CD14-positive monocyte (primary cell): ENCODE measurements around the gene RCAN2. TPM values are rescaled to one million over a fixed set of nuclear protein-coding genes. Genes with fewer than 3 reads are reported as not detected.

Source experiments
- DNase-seq, 3 donors: peaks; one replicate each; pipeline ENCODE4 v3.0.0-alpha.2; 2011 to 2022
- H2AFZ ChIP-seq: 2 replicates; pipeline ENCODE4 v1.6.0; 2012; ENCODE audit warnings: mild to moderate bottlenecking, low read depth, low read length, inconsistent platforms; ENCODE audit not compliant: insufficient read depth, poor library complexity, severe bottlenecking
- H3K27ac ChIP-seq, 2 donors: 1 replicate in 1 of 2; 2 replicates in 1 of 2; pipeline ENCODE4 v1.5.1; 2012 to 2013; ENCODE audit warnings: low read length in 2 of 2, control low read depth in 1 of 2, inconsistent platforms in 1 of 2, low read depth in 1 of 2, mild to moderate bottlenecking in 1 of 2
- H3K27me3 ChIP-seq, 2 donors: one replicate each; pipeline versions ENCODE4 v1.6.0 to v1.6.1; 2011 to 2013; ENCODE audit warnings: low read length in 2 of 2; ENCODE audit not compliant: control insufficient read depth in 2 of 2, insufficient read depth in 2 of 2
- H3K36me3 ChIP-seq, 2 donors: replicated peaks in 1 of 2; 1 replicate in 1 of 2; 2 replicates in 1 of 2; pipeline versions ENCODE4 v1.5.1 to v1.6.1; 2012 to 2013; ENCODE audit warnings: low read length in 2 of 2, control low read depth in 1 of 2, inconsistent platforms in 1 of 2, mild to moderate bottlenecking in 1 of 2; ENCODE audit not compliant: insufficient read depth in 2 of 2, control insufficient read depth in 1 of 2
- H3K4me1 ChIP-seq, 2 donors: 1 replicate in 1 of 2; 2 replicates in 1 of 2; pipeline versions ENCODE4 v1.5.1 to v1.6.1; 2012 to 2013; ENCODE audit warnings: low read length in 2 of 2, control low read depth in 1 of 2, inconsistent platforms in 1 of 2, mild to moderate bottlenecking in 1 of 2, moderate library complexity in 1 of 2; ENCODE audit not compliant: insufficient read depth in 2 of 2, control insufficient read depth in 1 of 2
- H3K4me2 ChIP-seq: replicated peaks from 2 replicates; pipeline ENCODE3; 2012; ENCODE audit warnings: low read length, moderate library complexity, mild to moderate bottlenecking; ENCODE audit not compliant: poor library complexity, severe bottlenecking; ENCODE audit errors: extremely low read depth
- H3K4me3 ChIP-seq, 3 experiments: fragments of 200-600 bp in 1 of 3; sonication (generic) in 1 of 3; replicated peaks in 1 of 3; 1 replicate in 2 of 3; 2 replicates in 1 of 3; pipeline ENCODE4 v1.5.1; 2011 to 2013; ENCODE audit warnings: low read length in 3 of 3, mild to moderate bottlenecking in 3 of 3, control low read depth in 2 of 3, low read depth in 2 of 3, inconsistent platforms in 1 of 3, moderate library complexity in 1 of 3
- H3K79me2 ChIP-seq: 2 replicates; pipeline ENCODE4 v1.6.0; 2012; ENCODE audit warnings: mild to moderate bottlenecking, control low read depth, inconsistent platforms, low read length, moderate library complexity; ENCODE audit not compliant: insufficient read depth
- H3K9ac ChIP-seq: 2 replicates; pipeline ENCODE4 v1.6.0; 2017; ENCODE audit warnings: low read length, mild to moderate bottlenecking; ENCODE audit not compliant: insufficient read depth, poor library complexity, severe bottlenecking
- H3K9me3 ChIP-seq, 2 donors: replicated peaks in 1 of 2; 1 replicate in 1 of 2; 2 replicates in 1 of 2; pipeline versions ENCODE4 v1.5.1 to v1.6.1; 2012 to 2013; ENCODE audit warnings: low read length in 2 of 2, control low read depth in 1 of 2; ENCODE audit not compliant: control insufficient read depth in 1 of 2, insufficient read depth in 1 of 2
- H4K20me1 ChIP-seq: 2 replicates; pipeline ENCODE4 v1.6.0; 2012; ENCODE audit warnings: mild to moderate bottlenecking, low read length, control low read depth, moderate library complexity; ENCODE audit not compliant: insufficient read depth
- H3K27ac Mint-ChIP-seq, 7 donors: one replicate each; pipeline ENCODE4 v1.8.0; 2020; ENCODE audit warnings: mild to moderate bottlenecking in 7 of 7, mixed read lengths in 7 of 7, moderate library complexity in 6 of 7, inconsistent platforms in 2 of 7
- H3K27me3 Mint-ChIP-seq, 3 donors: one replicate each; pipeline ENCODE4 v1.8.0; 2021 to 2022; ENCODE audit warnings: low read depth in 3 of 3, mild to moderate bottlenecking in 3 of 3, mixed read lengths in 3 of 3, moderate library complexity in 3 of 3, inconsistent platforms in 1 of 3
- H3K36me3 Mint-ChIP-seq, 2 donors: one replicate each; pipeline ENCODE4 v1.8.0; 2020; ENCODE audit warnings: mixed read lengths in 2 of 2, inconsistent platforms in 1 of 2, mild to moderate bottlenecking in 1 of 2
- H3K4me1 Mint-ChIP-seq: one replicate; pipeline ENCODE4 v1.8.0; 2020; ENCODE audit warnings: mild to moderate bottlenecking, mixed read lengths
- H3K4me3 Mint-ChIP-seq, 2 donors: one replicate each; pipeline ENCODE4 v1.8.0; 2020; ENCODE audit warnings: mild to moderate bottlenecking in 2 of 2, mixed read lengths in 2 of 2, moderate library complexity in 1 of 2
- H3K9me3 Mint-ChIP-seq, 7 donors: one replicate each; pipeline ENCODE4 v1.8.0; 2020 to 2022; ENCODE audit warnings: mixed read lengths in 7 of 7, mild to moderate bottlenecking in 6 of 7, moderate library complexity in 6 of 7, inconsistent platforms in 2 of 7
- WGBS: methylation state at CpG from one replicate; pipeline ENCODE4 v1.1.5; 2013; ENCODE audit warnings: missing lambda C conversion rate; ENCODE audit not compliant: insufficient coverage; 5-methylcytosine and 5-hydroxymethylcytosine counted together
- intact Hi-C, 2 donors: fragments of 100-400 bp; cut with micrococcal nuclease; formaldehyde crosslinking; loops; one replicate each; pipeline versions ENCODE4 v1.15.0 to v1.15.1; 2023
- polyA plus RNA-seq, 3 donors: library from polyadenylated mRNA; depleted of rRNA in 1 of 3; unstranded in 2 of 3; stranded (reverse) in 1 of 3; fragments of 300-500 nt in 2 of 3; fragments of >200 nt in 1 of 3; fragmentation: Illumina TruSeq in 2 of 3; gene quantifications; 1 replicate in 2 of 3; 2 replicates in 1 of 3; pipeline ENCODE4 v1.2.3, GENCODE V29; 2012 to 2021
- TF ChIP-seq, protein P1 (sequence below): fragments of 200-600 bp; IDR thresholded peaks from one replicate; pipeline ENCODE4 v1.8.0; 2022; ENCODE audit warnings: antibody characterized with exemption, mild to moderate bottlenecking

Gene RCAN2
- polyA plus RNA-seq, 3 donors = not detected

DNA sequence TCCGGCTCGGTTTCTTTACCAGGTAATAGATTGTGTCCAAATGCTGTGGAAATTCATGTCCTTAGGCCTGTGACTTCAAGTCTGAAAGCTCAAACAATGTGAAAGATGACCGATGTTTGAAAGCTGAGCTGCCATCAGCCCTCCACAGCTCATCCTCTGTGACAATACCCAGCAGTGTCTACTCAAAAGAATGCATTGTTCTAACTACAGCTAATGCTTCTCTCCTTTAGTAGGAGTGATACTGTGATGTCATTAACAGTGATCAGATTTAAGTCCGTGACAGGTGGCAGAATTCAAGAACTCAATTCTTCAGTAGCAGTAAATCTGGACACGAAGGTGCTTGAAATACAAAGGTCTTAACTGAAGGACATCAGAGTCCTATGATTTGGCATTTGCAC lies 97.3 kb downstream of the RCAN2 start:
- no CpG with 5 or more reads among the region's 5 CpGs for WGBS
- Histone ChIP-seq H3K9me3 (no peaks in the 10 kb centered on the region), H3K79me2 (no peaks in the 10 kb centered on the region), H3K4me1 (no peaks in the 10 kb centered on the region), H2AFZ (no peak overlapping the region), H3K9ac (no peak overlapping the region), H3K4me3 (no peak overlapping the region), H3K27me3 (no peaks in the 10 kb centered on the region), H3K36me3 (no peaks in the 10 kb centered on the region), H4K20me1 (no peaks in the 10 kb centered on the region), H3K27ac (no peak overlapping the region), H3K4me2 (no peak overlapping the region)
- no peaks in the 10 kb centered on the region for H3K36me3 Mint-ChIP-seq
- no peak overlapping the region for H3K27ac Mint-ChIP-seq
- H3K4me1 Mint-ChIP-seq = no peaks in the 10 kb centered on the region
- TF ChIP-seq, protein P1, sequence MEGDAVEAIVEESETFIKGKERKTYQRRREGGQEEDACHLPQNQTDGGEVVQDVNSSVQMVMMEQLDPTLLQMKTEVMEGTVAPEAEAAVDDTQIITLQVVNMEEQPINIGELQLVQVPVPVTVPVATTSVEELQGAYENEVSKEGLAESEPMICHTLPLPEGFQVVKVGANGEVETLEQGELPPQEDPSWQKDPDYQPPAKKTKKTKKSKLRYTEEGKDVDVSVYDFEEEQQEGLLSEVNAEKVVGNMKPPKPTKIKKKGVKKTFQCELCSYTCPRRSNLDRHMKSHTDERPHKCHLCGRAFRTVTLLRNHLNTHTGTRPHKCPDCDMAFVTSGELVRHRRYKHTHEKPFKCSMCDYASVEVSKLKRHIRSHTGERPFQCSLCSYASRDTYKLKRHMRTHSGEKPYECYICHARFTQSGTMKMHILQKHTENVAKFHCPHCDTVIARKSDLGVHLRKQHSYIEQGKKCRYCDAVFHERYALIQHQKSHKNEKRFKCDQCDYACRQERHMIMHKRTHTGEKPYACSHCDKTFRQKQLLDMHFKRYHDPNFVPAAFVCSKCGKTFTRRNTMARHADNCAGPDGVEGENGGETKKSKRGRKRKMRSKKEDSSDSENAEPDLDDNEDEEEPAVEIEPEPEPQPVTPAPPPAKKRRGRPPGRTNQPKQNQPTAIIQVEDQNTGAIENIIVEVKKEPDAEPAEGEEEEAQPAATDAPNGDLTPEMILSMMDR = no peak
- no peak overlapping the region for H3K4me3 Mint-ChIP-seq
- H3K27me3 Mint-ChIP-seq = peaks cover 0 to 2% (median 0%) of the 10 kb centered on the region in 3 donors
- no peak for DNase-seq
- H3K9me3 Mint-ChIP-seq = peaks cover 0 to 2% (median 0%) of the 10 kb centered on the region in 7 donors
- intact Hi-C loops = no loop called here

DNA sequence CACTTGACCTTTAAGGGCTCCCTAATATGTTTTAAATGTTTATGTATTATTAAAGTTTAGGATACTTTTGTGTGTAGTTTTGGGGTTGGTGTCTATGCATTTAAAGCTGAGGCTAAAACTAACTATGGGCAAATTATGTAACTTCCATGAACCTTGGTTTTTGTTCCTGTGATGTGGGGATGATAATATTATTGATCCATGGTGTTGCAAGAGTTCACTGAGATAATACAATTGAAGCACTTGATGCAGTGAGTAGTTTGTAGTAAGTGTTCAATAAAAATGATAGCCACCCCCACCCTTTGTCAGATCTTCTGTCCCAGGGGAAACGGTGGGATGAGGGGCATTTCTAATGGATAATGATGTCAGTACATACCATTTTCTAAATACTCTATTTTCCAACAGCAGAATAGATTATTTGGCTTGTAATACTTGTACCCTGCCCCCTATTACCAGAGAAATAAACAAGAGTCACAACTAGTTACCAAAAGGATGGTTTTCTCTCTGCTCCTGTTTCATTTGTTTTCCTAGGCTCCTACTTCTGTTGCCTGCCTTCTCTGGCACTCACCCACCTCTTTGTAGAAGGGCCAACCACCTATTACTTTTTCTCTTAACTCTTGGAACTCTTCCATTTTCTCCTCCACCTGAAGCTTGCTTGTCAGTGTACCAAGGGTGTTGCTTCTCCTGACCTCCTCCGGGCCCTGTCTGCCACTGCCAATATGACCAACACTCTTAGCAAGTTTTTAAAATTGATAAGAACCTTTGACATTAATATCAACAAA lies 97.9 kb downstream of the RCAN2 start:
- TF ChIP-seq, protein P1 = no peak
- no peaks in the 10 kb centered on the region for H3K36me3 ChIP-seq
- no peaks in the 10 kb centered on the region for H3K79me2 ChIP-seq
- H3K9ac ChIP-seq = no peak overlapping the region
- H3K9me3 Mint-ChIP-seq = peaks cover 0 to 2% (median 0%) of the 10 kb centered on the region in 7 donors
- H3K36me3 Mint-ChIP-seq = no peaks in the 10 kb centered on the region
- H3K4me3 Mint-ChIP-seq = no peak overlapping the region
- H3K4me3 ChIP-seq = no peak overlapping the region
- intact Hi-C loops = no loop called here
- peaks cover 0 to 2% (median 0%) of the 10 kb centered on the region in 3 donors for H3K27me3 Mint-ChIP-seq
- no peaks in the 10 kb centered on the region for H3K4me1 Mint-ChIP-seq
- no peak overlapping the region for H3K27ac ChIP-seq
- no peak overlapping the region for H3K4me2 ChIP-seq
- H2AFZ ChIP-seq = no peak overlapping the region
- no peaks in the 10 kb centered on the region for H3K9me3 ChIP-seq
- no peak for DNase-seq
- H3K27ac Mint-ChIP-seq = no peak overlapping the region
- no peaks in the 10 kb centered on the region for H3K4me1 ChIP-seq
- no peaks in the 10 kb centered on the region for H4K20me1 ChIP-seq
- no CpG with 5 or more reads among the region's 2 CpGs for WGBS
- H3K27me3 ChIP-seq = no peaks in the 10 kb centered on the region
